DND-41 (cell line): ENCODE data around the gene PRR20B.
"Not testable (repeated sequence)": the region's sequence is repeated elsewhere in the genome, so short reads cannot be mapped to it uniquely, and the experiment has no call there.

Source experiments
- EZH2 ChIP-seq: IDR thresholded peaks from 3 replicates; pipeline ENCODE4 v1.6.1; 2012; ENCODE audit warnings: borderline replicate concordance, low read depth, mild to moderate bottlenecking, moderate library complexity, low read length, inconsistent platforms; ENCODE audit not compliant: severe bottlenecking
- TF ChIP-seq, protein P1 (sequence below): IDR thresholded peaks from 2 replicates; pipeline ENCODE4 v1.5.1; 2012; ENCODE audit warnings: borderline replicate concordance, low read length, moderate library complexity, mild to moderate bottlenecking; ENCODE audit not compliant: poor library complexity, severe bottlenecking; ENCODE audit errors: extremely low read depth

DNA sequence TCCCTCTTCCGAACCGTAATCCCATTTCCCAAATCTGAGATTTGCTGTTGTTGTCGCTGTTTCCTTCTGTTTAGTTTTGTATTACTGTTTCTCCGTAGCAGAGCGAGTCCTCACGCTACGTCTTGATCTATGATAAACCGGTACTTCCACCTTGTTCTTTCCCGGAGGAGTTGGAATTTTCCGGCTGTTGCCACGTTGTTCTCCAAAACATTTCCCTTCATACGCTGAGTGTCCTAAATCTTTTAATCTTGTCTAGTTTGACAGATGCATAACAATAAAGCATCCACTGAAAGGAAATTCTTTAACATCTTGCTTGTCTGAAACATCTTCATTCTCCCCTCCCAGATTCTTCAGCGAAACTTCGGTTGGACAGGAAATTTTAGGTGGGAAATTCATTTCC lies 818 bp downstream of the PRR20B start:
- not testable (repeated sequence) for TF ChIP-seq EZH2
- TF ChIP-seq, protein P1, sequence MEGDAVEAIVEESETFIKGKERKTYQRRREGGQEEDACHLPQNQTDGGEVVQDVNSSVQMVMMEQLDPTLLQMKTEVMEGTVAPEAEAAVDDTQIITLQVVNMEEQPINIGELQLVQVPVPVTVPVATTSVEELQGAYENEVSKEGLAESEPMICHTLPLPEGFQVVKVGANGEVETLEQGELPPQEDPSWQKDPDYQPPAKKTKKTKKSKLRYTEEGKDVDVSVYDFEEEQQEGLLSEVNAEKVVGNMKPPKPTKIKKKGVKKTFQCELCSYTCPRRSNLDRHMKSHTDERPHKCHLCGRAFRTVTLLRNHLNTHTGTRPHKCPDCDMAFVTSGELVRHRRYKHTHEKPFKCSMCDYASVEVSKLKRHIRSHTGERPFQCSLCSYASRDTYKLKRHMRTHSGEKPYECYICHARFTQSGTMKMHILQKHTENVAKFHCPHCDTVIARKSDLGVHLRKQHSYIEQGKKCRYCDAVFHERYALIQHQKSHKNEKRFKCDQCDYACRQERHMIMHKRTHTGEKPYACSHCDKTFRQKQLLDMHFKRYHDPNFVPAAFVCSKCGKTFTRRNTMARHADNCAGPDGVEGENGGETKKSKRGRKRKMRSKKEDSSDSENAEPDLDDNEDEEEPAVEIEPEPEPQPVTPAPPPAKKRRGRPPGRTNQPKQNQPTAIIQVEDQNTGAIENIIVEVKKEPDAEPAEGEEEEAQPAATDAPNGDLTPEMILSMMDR, result not testable (repeated sequence)
